GM19324 (cell line): ENCODE data around the gene MLLT6.

Source experiments
- ATAC-seq: cut with Tn5 transposase; IDR thresholded peaks from one replicate; pipeline ENCODE4 v1.9.1; 2021; ENCODE audit warnings: mild to moderate bottlenecking, moderate library complexity; ENCODE audit not compliant: unreplicated experiment, low FRiP score

The MLLT6 gene

DNA sequence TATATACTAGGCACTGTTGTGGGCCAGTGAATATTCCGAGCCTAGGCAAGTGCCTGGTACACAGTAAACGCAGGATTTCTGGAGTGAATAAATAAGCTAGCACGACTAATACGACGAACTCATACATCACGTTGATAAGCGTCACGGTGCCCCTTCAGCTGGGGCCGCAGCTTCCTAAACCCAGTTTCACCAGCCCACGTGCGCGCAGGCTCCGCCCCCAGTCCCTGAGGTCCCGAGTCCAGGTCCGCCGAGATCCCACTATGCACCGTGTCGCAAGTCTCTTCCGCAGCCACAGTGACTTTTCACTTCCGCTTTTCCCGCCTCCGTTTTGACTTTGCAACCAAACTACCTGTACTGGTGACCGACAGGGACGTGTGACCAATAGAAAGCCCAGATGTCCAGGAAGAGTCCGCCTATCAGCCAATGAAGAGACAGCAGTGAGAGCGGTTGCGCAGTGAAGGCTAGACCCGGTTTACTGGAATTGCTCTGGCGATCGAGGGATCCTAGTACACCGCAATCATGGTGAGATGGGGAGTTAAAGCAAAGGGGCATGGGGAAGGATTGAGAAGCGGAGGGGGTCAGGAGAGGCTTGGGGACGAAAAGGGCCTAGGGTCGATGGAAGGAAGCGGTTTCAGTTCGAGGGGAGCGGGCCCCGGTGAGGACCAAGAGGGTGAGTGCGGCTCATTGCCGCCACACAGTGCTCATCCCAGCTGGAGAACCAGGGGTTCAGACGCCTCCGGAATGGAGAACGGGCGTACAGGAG lies 47.4 kb downstream of the MLLT6 start, which contains the start of gene PSMB3:
PSMB3 (plus strand) TSS at position 434 of the 763 bp plus-strand sequence; CDS start at position 520, 86 bp downstream.
- ATAC-seq, result peak; percentile 93

- no peak for ATAC-seq
Observed at GRCh38 chr17:38753071-38753506, 48.0 kb downstream of the MLLT6 start.

DNA sequence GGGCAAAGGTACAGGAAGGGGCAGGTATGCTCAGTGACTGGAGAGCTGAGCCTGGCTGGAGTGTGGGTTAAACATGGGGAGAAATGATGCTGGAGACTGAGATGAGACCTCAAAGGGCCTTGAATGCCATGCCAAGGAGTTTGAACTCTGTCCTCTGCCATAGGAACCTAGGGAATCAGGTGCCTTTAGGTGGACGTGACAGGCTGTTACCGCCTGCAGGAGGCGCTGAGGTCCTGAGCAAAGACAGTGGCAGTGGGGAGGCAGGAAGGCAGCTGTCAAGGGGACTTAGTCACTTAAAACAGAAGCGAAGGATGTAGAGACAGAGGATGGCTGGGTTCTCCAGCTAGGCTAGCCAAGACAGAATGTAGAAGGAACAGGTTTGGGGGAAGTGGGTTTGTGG lies 56.5 kb downstream of the MLLT6 start:
- no peak for ATAC-seq

DNA sequence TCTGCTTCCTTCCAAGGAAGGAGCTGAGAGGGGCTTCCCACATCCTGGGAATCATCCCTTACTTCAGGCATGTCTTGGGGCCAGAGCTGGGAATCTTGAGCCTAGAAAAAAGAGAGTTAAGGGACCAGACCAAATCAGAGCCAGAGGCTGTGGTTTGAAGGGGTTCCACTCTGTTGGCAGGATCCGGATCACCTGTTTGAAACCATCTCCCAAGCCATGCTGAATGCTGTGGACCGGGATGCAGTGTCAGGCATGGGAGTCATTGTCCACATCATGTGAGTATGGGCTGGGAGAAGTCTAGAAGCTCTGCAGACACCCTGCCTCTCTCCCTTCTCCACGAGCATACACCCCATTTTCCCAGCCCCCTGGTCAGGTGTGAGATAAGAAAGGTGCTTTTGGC lies 57.2 kb downstream of the MLLT6 start:
- no peak for ATAC-seq

DNA sequence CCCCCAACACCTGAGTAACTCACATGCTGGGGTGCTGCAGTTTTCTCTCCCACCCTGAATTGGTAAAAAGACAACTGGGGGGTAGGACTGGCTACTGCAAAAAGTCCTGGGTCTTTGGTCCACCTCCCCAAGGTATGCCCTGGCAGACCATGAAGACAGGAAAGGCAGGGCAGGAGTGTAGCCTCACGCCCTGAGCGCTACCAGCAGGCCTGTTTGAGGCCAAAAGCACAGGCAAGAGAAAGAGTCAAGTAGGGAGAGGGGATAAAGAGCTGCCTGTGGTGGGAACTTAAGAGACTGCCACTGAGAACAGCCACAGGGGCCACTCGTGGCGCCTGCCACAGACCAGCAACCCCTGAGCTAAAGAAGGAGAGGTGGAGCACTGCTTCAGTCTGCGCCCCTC lies 61.3 kb downstream of the MLLT6 start:
- ATAC-seq, result no peak

DNA sequence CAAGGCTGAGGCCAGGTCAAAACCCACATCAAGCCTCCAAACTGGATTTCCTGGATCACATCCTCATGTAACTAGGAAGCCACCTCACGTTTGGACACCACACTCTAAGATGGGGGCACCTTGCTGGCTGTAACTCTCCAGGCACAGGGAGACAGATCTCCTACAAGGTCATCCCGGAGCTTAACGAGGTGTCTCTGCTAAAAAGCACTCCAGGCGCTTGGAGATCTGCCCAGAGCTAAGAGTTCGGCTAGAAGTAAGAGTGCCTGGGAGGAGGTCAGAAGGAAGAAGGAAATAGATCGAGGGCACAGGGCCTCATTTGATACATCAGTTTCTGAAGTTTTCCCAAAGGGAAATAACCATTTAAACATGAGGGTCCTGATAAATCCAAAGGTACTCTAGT lies 63.3 kb downstream of the MLLT6 start:
- no peak for ATAC-seq

DNA sequence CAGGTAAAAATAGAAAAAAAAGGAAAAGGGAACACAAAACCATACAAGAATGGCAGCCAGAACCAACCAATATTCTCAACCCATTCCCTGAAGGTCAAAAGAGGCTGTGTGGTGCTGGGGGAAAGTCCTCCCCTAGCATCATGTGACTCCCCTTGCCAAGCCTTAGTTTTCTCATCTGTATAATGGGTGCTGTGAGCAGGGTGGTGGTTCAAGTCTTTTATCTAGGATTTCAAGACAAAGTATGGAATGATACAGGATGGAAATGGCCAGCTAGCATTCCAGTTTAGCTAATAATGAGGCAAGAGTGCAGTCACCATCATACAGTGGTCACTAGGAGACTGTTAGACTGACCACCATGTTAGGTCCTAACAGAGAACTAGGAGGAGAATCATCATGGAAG lies 68.2 kb downstream of the MLLT6 start:
- ATAC-seq, result no peak

DNA sequence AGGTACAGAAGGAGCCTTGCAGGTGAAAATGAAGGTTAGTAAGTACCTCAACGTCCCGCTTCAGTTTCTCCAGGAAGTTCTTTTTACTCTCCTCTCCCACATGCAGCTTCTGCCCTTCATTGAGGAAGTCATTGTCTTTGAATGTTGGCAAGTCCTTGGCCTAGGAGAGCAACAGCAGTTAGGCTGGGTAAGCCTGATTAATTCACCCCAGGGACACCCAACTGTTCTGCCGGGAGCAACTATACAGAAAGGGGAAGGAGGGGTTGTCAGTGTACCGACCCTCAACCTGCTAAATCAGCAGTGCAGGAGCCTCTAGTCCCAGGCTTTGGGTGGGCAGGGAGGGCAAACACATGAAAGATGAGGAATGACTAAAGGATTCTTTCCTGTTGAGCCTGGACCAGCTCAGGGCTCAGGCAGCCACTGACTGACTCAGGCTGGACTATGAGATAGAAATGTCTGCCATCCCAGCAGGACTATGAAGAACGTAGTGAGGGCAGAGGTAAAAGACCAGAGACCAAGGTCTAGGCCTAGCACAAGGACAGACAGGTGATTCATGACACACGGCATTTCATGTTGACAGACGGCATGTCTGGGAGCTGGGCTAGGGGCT lies 72.7 kb downstream of the MLLT6 start:
- no peak for ATAC-seq
